OCI-LY3 (cell line): ENCODE measurements around the gene HCFC1.

Experiments
- H2AFZ ChIP-seq: fragments of 200-600, 300-600 bp; shearing (Covaris generic); 2 replicates; pipeline ENCODE4 v1.6.0; 2014; ENCODE audit warnings: antibody characterized with exemption, low read depth, low read length
- H3K27ac ChIP-seq: fragments of 200-600, 300-600 bp; sonication (generic); 2 replicates; pipeline ENCODE4 v1.5.1; 2014; ENCODE audit warnings: mild to moderate bottlenecking, low read length, moderate library complexity, mixed read lengths
- H3K27me3 ChIP-seq: fragments of 200-600, 300-600 bp; sonication (generic); 2 replicates; pipeline ENCODE4 v1.6.1; 2014; ENCODE audit warnings: low read depth, low read length, mixed read lengths
- H3K36me3 ChIP-seq: fragments of 200-600, 300-600 bp; sonication (generic); replicated peaks from 2 replicates; pipeline ENCODE3; 2014; ENCODE audit warnings: low read depth, low read length, mixed read lengths
- H3K4me1 ChIP-seq: fragments of 300-600, 200-600 bp; sonication (generic); 2 replicates; pipeline ENCODE4 v1.6.1; 2014; ENCODE audit warnings: low read length, mixed read lengths
- H3K4me2 ChIP-seq: fragments of 200-600, 300-600 bp; sonication (generic); 2 replicates; pipeline ENCODE4 v1.6.1; 2014; ENCODE audit warnings: low read length, mixed read lengths
- H3K4me3 ChIP-seq: fragments of 300-600, 200-600 bp; sonication (generic); 2 replicates; pipeline ENCODE4 v1.5.1; 2014; ENCODE audit warnings: antibody characterized with exemption, mild to moderate bottlenecking, low read length, moderate library complexity
- H3K79me2 ChIP-seq: fragments of 300-600, 200-600 bp; shearing (Covaris generic); 2 replicates; pipeline ENCODE4 v1.6.1; 2014; ENCODE audit warnings: mild to moderate bottlenecking, low read length, mixed read lengths
- H3K9ac ChIP-seq: fragments of 300-600, 200-600 bp; shearing (Covaris generic); 2 replicates; pipeline ENCODE4 v1.6.0; 2014; ENCODE audit warnings: mild to moderate bottlenecking, low read length, moderate library complexity
- H3K9me3 ChIP-seq: fragments of 200-600, 300-600 bp; shearing (Covaris generic); 2 replicates; pipeline ENCODE4 v1.6.1; 2014; ENCODE audit warnings: low read length, mixed read lengths; ENCODE audit not compliant: insufficient read depth
- H4K20me1 ChIP-seq: fragments of 200-600, 300-600 bp; sonication (generic); 2 replicates; pipeline ENCODE4 v1.6.1; 2016; ENCODE audit warnings: low read length, mixed read lengths; ENCODE audit not compliant: insufficient read depth
- CTCF ChIP-seq: fragments of 200-600, 300-600 bp; sonication (generic); IDR thresholded peaks from 2 replicates; pipeline ENCODE4 v1.5.1; 2014; ENCODE audit warnings: antibody characterized with exemption, low read length, low read depth
- EZH2phosphoT487 ChIP-seq: fragments of 200-600 bp; shearing (Covaris generic); IDR thresholded peaks from 2 replicates; pipeline ENCODE4 v1.6.1; 2018; ENCODE audit warnings: antibody characterized with exemption, mixed run types, low read depth

HCFC1 gene

GRCh38 chrX:154014429-154015380 is 43.1 kb upstream of the HCFC1 start:
- H4K20me1 ChIP-seq = no peaks in the 10 kb centered on the region
- H3K27ac ChIP-seq = no peak overlapping the region
- no peak overlapping the region for H2AFZ ChIP-seq
- H3K36me3 ChIP-seq = peaks cover 63% of the 10 kb centered on the region
- peaks cover 39% of the 10 kb centered on the region for H3K79me2 ChIP-seq
- H3K4me1 ChIP-seq = peaks cover 8% of the 10 kb centered on the region
- no peaks in the 10 kb centered on the region for H3K27me3 ChIP-seq
- H3K9me3 ChIP-seq = no peaks in the 10 kb centered on the region
- no peak overlapping the region for H3K9ac ChIP-seq
- no peak overlapping the region for H3K4me2 ChIP-seq
- TF ChIP-seq EZH2phosphoT487 (no peak), CTCF (no peak)
- no peak overlapping the region for H3K4me3 ChIP-seq

- peak; percentile 82 for TF ChIP-seq CTCF
- no peak for TF ChIP-seq EZH2phosphoT487
Observed at GRCh38 chrX:154013614-154014360, 42.2 kb upstream of the HCFC1 start.

GRCh38 chrX:154013001-154013421 is 41.4 kb upstream of the HCFC1 start:
- H3K9me3 ChIP-seq = no peaks in the 10 kb centered on the region
- H3K4me2 ChIP-seq = no peak overlapping the region
- H3K27ac ChIP-seq = no peak overlapping the region
- no peak overlapping the region for H3K9ac ChIP-seq
- peaks cover 53% of the 10 kb centered on the region for H3K36me3 ChIP-seq
- H2AFZ ChIP-seq = no peak overlapping the region
- no peaks in the 10 kb centered on the region for H3K27me3 ChIP-seq
- no peak overlapping the region for H3K4me3 ChIP-seq
- peaks cover 22% of the 10 kb centered on the region for H3K79me2 ChIP-seq
- peaks cover 13% of the 10 kb centered on the region for H3K4me1 ChIP-seq
- no peaks in the 10 kb centered on the region for H4K20me1 ChIP-seq
- no peak for TF ChIP-seq EZH2phosphoT487
- no peak for TF ChIP-seq CTCF

More at GRCh38 chrX:154013614-154014360, 42.2 kb upstream of the HCFC1 start:
- H3K36me3 ChIP-seq = peaks cover 61% of the 10 kb centered on the region
- H3K27ac ChIP-seq = no peak overlapping the region
- no peaks in the 10 kb centered on the region for H3K9me3 ChIP-seq
- H3K79me2 ChIP-seq = peaks cover 30% of the 10 kb centered on the region
- H3K4me2 ChIP-seq = no peak overlapping the region
- H4K20me1 ChIP-seq = no peaks in the 10 kb centered on the region
- H3K4me1 ChIP-seq = peaks cover 9% of the 10 kb centered on the region
- H3K4me3 ChIP-seq = no peak overlapping the region
- no peak overlapping the region for H3K9ac ChIP-seq
- no peaks in the 10 kb centered on the region for H3K27me3 ChIP-seq
- H2AFZ ChIP-seq = no peak overlapping the region

GRCh38 chrX:154012336-154012991 is 40.8 kb upstream of the HCFC1 start:
- Histone ChIP-seq H2AFZ (no peak overlapping the region), H3K27ac (no peak overlapping the region), H3K9me3 (no peaks in the 10 kb centered on the region), H3K79me2 (peaks cover 17% of the 10 kb centered on the region), H3K36me3 (peaks cover 51% of the 10 kb centered on the region), H3K4me2 (no peak overlapping the region), H3K9ac (no peak overlapping the region), H3K4me1 (peaks cover 15% of the 10 kb centered on the region), H4K20me1 (no peaks in the 10 kb centered on the region), H3K4me3 (no peak overlapping the region), H3K27me3 (no peaks in the 10 kb centered on the region)
- TF ChIP-seq EZH2phosphoT487 (no peak), CTCF (no peak)
